Right cardiac atrium (tissue), 5 donors: ENCODE results near the gene RALGPS2. TPM values are rescaled to one million over a fixed set of nuclear protein-coding genes. Genes with fewer than 3 reads are reported as not detected.

ENCODE experiments used
- ATAC-seq, 2 donors: fragments of 200-7000 bp; cut with Tn5 transposase; one replicate each; pipeline versions ENCODE4 v1.8.0 to v1.9.1; 2020; ENCODE audit warnings: moderate library complexity in 2 of 2, mild to moderate bottlenecking in 1 of 2
- DNase-seq, 3 donors: peaks; one replicate each; pipeline ENCODE4 v3.0.0-alpha.2; 2020
- H3K27ac ChIP-seq: one replicate; pipeline ENCODE4 v1.5.1; 2013; ENCODE audit warnings: mild to moderate bottlenecking, low read length, control low read depth, moderate library complexity
- H3K27me3 ChIP-seq: one replicate; pipeline ENCODE4 v1.6.1; 2013; ENCODE audit not compliant: control insufficient read depth, insufficient read depth
- H3K4me1 ChIP-seq: one replicate; pipeline ENCODE4 v1.6.1; 2013; ENCODE audit warnings: low read length; ENCODE audit not compliant: control insufficient read depth, insufficient read depth
- H3K4me3 ChIP-seq: one replicate; pipeline ENCODE4 v1.5.1; 2013; ENCODE audit warnings: low read length, control low read depth
- H3K9me3 ChIP-seq: one replicate; pipeline ENCODE4 v1.6.1; 2013; ENCODE audit warnings: low read length; ENCODE audit not compliant: control insufficient read depth
- WGBS: extraction: QIAGEN DNeasy Blood & Tissue Kit; methylation state at CpG from one replicate; pipeline ENCODE4 v1.1.7; 2013; 5-methylcytosine and 5-hydroxymethylcytosine counted together
- intact Hi-C, 4 donors: fragments of 100-400 bp; cut with DNase I; formaldehyde crosslinking; loops; one replicate each; pipeline versions ENCODE4 v1.11.0 to v1.14.0; 2022 to 2023
- microRNA-seq, 2 donors: library from miRNA; unstranded; fragments of <30 nt; microRNA quantifications; one replicate each; pipeline ENCODE4 v1.2.0, GENCODE V29; 2020 to 2021
- polyA plus RNA-seq: library from polyadenylated mRNA; stranded (reverse); fragments of 200-250 nt; gene quantifications from one replicate; pipeline ENCODE4 v1.2.3, GENCODE V29; 2013
- total RNA-seq, 4 donors: library from RNA; stranded (reverse); fragmentation: NEBNext Ultra II Directional; extraction: Animal tissue kit (Norgen Biotek cat#: 25700); gene quantifications; one replicate each; pipeline ENCODE4 v1.2.1, GENCODE V29; 2021
- donor health status: healthy with polysubstance abuse.
- donor health status: DM: no; HTN: yes; CAD: no.
- donor health status: DM: no; HTN: no; CAD: no.
- donor health status: DM: no; HTN: yes; CAD: no; lungs with severe emphysema.
- donor health status: DM: yes; HTN: yes; CAD: no.

The RALGPS2 gene
- total and polyA plus RNA-seq, 5 donors: 4.6 to 16.8 (median 14.7) TPM

GRCh38 chr1:178964469-178965330 is 239.7 kb downstream of the RALGPS2 start:
- intact Hi-C loops: no loop called here

GRCh38 chr1:178966312-178966711 is 241.3 kb downstream of the RALGPS2 start:
- no peaks in the 10 kb centered on the region for H3K27me3 ChIP-seq
- DNase-seq: no peak
- H3K4me3 ChIP-seq: no peak overlapping the region
- no peak for ATAC-seq
- H3K9me3 ChIP-seq: no peaks in the 10 kb centered on the region
- no peak overlapping the region for H3K27ac ChIP-seq
- intact Hi-C loops: no loop called here
- no peaks in the 10 kb centered on the region for H3K4me1 ChIP-seq

More at GRCh38 chr1:178964469-178965330, 239.7 kb downstream of the RALGPS2 start:
- no peak overlapping the region for H3K4me3 ChIP-seq
- H3K9me3 ChIP-seq: no peaks in the 10 kb centered on the region
- no peaks in the 10 kb centered on the region for H3K4me1 ChIP-seq
- no peaks in the 10 kb centered on the region for H3K27me3 ChIP-seq
- DNase-seq (no peak), ATAC-seq (no peak)
- H3K27ac ChIP-seq: no peak overlapping the region
- 92% methylated on average over 8 of the region's 8 CpGs for WGBS

- H3K9me3 ChIP-seq: no peaks in the 10 kb centered on the region
- ATAC-seq (no peak), DNase-seq (no peak)
- no peak overlapping the region for H3K4me3 ChIP-seq
- no peaks in the 10 kb centered on the region for H3K27me3 ChIP-seq
- 96% methylated on average over 9 of the region's 9 CpGs for WGBS
- no peak overlapping the region for H3K27ac ChIP-seq
- no peaks in the 10 kb centered on the region for H3K4me1 ChIP-seq
- intact Hi-C loops: no loop called here
These were observed 244.4 kb downstream of the RALGPS2 start for GRCh38 chr1:178969226-178969987.

GRCh38 chr1:178970184-178970583 is 245.1 kb downstream of the RALGPS2 start:
- 93% methylated on average over 5 of the region's 5 CpGs for WGBS
- ATAC-seq: no peak
- no peak overlapping the region for H3K27ac ChIP-seq
- intact Hi-C loops: no loop called here
- H3K4me3 ChIP-seq: no peak overlapping the region
- H3K9me3 ChIP-seq: no peaks in the 10 kb centered on the region
- no peak for DNase-seq
- H3K4me1 ChIP-seq: no peaks in the 10 kb centered on the region
- H3K27me3 ChIP-seq: no peaks in the 10 kb centered on the region

Small RNA genes lying within 50 kb of the gene (microRNA-seq; reads per million reads assigned to microRNA genes)
- gene MIR4424: 0 reads per million in 2 donors

Other genes with a start within 250 kb of the RALGPS2 start
- under 1 TPM in 1 of 4 donors, not detected in 3; 0.51 TPM for gene CLEC20A, start 228.3 kb upstream of the RALGPS2 start, total RNA-seq
- gene CLEC20A, start 228.3 kb upstream of the RALGPS2 start, polyA plus RNA-seq: 0.16 TPM
- gene TEX35, start 212.1 kb upstream of the RALGPS2 start, total RNA-seq: under 1 TPM in 3 of 4 donors, not detected in 1; 0.20 to 0.49 (median 0.26) TPM
- gene TEX35, start 212.1 kb upstream of the RALGPS2 start, polyA plus RNA-seq: 0.23 TPM
- 10 to 100 TPM; 13.2 to 25.7 (median 20.6) TPM for gene ANGPTL1, start 145.8 kb downstream of the RALGPS2 start, total RNA-seq
- gene ANGPTL1, start 145.8 kb downstream of the RALGPS2 start, polyA plus RNA-seq: 19.1 TPM